Left lung (tissue), 10 donors: ENCODE data around the gene LYVE1. TPM values are rescaled to one million over a fixed set of nuclear protein-coding genes. Genes with fewer than 3 reads are reported as not detected.

Source experiments
- ATAC-seq: fragments of 200-7000 bp; cut with Tn5 transposase; one replicate; pipeline ENCODE4 v1.9.1; 2020; ENCODE audit warnings: moderate library complexity
- DNase-seq, 4 donors: peaks; one replicate each; pipeline ENCODE4 v3.0.0-alpha.2; 2013 to 2020
- H3K27ac ChIP-seq, 2 donors: fragments of 200-600 bp; sonication (generic) in 1 of 2; one replicate each; pipeline versions ENCODE4 v1.5.0 to v1.8.0; 2020 to 2021
- H3K27me3 ChIP-seq, 2 donors: fragments of 200-600 bp; sonication (generic) in 1 of 2; one replicate each; pipeline versions ENCODE4 v1.5.0 to v1.8.0; 2020 to 2021
- H3K36me3 ChIP-seq, 2 donors: fragments of 200-600 bp; sonication (generic) in 1 of 2; one replicate each; pipeline versions ENCODE4 v1.5.0 to v1.8.0; 2020 to 2021
- H3K4me1 ChIP-seq, 2 donors: fragments of 200-600 bp; one replicate each; pipeline ENCODE4 v1.8.0; 2021
- H3K4me3 ChIP-seq, 2 donors: fragments of 200-600 bp; sonication (generic) in 1 of 2; one replicate each; pipeline versions ENCODE4 v1.5.0 to v1.8.0; 2020 to 2021; ENCODE audit warnings: mild to moderate bottlenecking in 1 of 2
- H3K9me3 ChIP-seq, 2 donors: fragments of 200-600 bp; sonication (generic) in 1 of 2; one replicate each; pipeline versions ENCODE4 v1.5.0 to v1.8.0; 2020 to 2021
- intact Hi-C, 2 donors: fragments of 100-400 bp; cut with DNase I; formaldehyde crosslinking; loops; one replicate each; pipeline versions ENCODE4 v1.11.2 to v1.14.2; 2022
- polyA plus RNA-seq, 6 donors: library from polyadenylated mRNA; unstranded; fragments of 120-200 nt; gene quantifications; one replicate each; pipeline ENCODE4 v1.2.1, GENCODE V29; 2013; ENCODE audit not compliant: insufficient read length in 6 of 6
- total RNA-seq, 2 donors: library from RNA; stranded (reverse); fragmentation: NEBNext Ultra II Directional; extraction: Animal tissue kit (Norgen Biotek cat#: 25700); gene quantifications; one replicate each; pipeline ENCODE4 v1.2.1, GENCODE V29; 2021
- TF ChIP-seq, protein P1 (sequence below), 2 donors: fragments of 200-600 bp; sonication (generic) in 1 of 2; IDR thresholded peaks; one replicate each; pipeline versions ENCODE4 v1.5.0 to v1.8.0; 2021; ENCODE audit warnings: antibody characterized with exemption in 2 of 2
- donor health status: DM: no; HTN: yes; CAD: no.
- donor health status: DM: no; HTN: no; CAD: no.

The LYVE1 gene
- total and polyA plus RNA-seq, 8 donors = 40.5 to 219 (median 166) TPM

DNA sequence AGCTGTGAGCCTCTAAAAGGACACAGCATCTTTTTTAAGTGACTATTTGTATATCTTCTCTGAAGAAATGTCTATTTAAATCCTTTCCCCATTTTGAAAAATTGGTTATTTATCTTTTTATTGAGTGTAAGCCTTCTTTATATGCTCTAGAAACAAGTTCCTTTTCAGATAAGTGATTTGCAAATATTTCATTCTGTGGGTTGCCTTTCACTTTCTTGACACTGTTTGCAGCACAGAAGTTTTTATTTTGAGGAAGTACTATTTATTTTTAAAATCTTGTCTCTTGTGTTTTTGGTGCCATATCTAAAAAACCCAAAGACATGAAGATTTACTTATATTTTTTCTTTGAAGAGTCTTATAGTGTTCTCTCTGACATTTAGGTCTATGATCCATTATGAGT lies 40.1 kb upstream of the LYVE1 start:
- intact Hi-C loops = no loop called here
- Histone ChIP-seq H3K36me3 (no peaks in the 10 kb centered on the region), H3K9me3 (no peaks in the 10 kb centered on the region), H3K4me3 (no peak overlapping the region), H3K27ac (peak overlapping the region; percentile 28 to 95), H3K27me3 (no peaks in the 10 kb centered on the region), H3K4me1 (peaks cover 17 to 82% of the 10 kb centered on the region in 2 donors)
- TF ChIP-seq, protein P1, sequence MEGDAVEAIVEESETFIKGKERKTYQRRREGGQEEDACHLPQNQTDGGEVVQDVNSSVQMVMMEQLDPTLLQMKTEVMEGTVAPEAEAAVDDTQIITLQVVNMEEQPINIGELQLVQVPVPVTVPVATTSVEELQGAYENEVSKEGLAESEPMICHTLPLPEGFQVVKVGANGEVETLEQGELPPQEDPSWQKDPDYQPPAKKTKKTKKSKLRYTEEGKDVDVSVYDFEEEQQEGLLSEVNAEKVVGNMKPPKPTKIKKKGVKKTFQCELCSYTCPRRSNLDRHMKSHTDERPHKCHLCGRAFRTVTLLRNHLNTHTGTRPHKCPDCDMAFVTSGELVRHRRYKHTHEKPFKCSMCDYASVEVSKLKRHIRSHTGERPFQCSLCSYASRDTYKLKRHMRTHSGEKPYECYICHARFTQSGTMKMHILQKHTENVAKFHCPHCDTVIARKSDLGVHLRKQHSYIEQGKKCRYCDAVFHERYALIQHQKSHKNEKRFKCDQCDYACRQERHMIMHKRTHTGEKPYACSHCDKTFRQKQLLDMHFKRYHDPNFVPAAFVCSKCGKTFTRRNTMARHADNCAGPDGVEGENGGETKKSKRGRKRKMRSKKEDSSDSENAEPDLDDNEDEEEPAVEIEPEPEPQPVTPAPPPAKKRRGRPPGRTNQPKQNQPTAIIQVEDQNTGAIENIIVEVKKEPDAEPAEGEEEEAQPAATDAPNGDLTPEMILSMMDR (IDR thresholded peaks at IDR 0.05) = no peak
- ATAC-seq (no peak), DNase-seq (no peak)

DNA sequence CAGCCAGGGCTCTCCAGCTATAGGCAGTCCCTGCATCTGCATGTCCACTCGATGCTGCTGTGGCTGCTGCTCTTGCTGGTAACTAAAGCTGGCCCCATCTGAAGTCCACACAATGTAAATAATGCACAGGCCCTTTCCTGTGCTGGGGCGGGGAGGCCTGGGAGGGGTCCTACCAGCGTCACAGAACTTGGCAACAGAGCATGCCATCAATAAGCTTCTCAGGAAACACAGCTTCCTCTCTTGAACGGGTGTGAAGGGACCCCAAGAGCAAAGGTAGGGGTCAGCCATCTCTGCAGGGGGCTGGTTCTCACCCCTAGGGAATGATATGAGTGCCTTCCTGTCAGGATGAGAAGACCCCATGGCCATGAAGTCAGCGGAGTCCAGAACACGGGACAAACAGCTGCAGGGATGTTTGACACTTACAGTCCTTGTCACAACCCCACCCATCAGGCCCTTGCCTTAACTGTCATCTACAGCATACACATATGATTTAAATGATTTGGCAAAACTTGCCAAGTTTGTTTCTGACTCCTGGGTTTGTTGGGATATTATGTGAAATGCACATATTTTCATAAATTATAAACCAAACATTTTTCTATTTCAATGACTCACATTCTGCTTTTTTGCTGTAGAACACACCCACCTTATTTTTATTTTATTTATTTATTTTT lies 39.1 kb upstream of the LYVE1 start:
- TF ChIP-seq, protein P1 (IDR thresholded peaks at IDR 0.05) = no peak
- H3K36me3 ChIP-seq = no peaks in the 10 kb centered on the region
- peak overlapping the region in 1 of 2 donors; percentile 95 for H3K27ac ChIP-seq
- peak; percentile 13 for ATAC-seq
- intact Hi-C loops = no loop called here
- peaks cover 17 to 91% of the 10 kb centered on the region in 2 donors for H3K4me1 ChIP-seq
- DNase-seq = peak in 1 of 4 donors; percentile 48
- no peaks in the 10 kb centered on the region for H3K27me3 ChIP-seq
- H3K4me3 ChIP-seq = no peak overlapping the region
- H3K9me3 ChIP-seq = no peaks in the 10 kb centered on the region

DNA sequence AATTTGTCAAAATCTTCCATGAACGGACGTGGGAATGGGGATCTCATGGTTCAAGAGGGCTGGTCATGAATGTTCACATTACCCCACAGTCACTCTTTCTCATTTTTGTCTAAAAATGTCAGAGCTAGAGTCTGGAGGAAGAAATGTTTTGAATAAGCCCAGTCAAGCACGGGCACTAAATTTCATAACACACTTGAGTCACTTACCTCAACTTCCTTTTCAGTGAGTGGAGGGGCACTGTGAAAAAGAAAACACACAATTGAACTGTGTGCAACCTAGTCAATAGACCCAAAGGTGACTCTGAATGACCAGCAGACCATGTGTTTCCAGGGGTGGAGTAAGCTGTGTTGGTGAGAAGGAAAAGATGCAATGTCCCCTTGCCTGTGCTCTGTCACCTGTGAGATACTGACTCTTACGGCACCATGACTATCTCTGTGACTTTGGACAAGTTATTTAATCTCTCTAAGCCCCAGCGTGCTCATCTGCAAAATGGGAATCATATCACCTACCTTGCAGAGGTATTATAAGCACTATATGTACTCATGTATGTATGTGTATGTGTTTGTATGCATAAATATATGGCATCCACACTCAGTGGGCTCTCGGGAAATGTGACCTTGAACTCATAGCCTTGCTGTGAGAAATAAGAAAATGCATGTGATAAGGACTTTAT lies 38.2 kb upstream of the LYVE1 start:
- TF ChIP-seq, protein P1 (IDR thresholded peaks at IDR 0.05) = no peak
- Histone ChIP-seq H3K27ac (peak overlapping the region; percentile 81 to 95), H3K4me1 (peaks cover 17 to 93% of the 10 kb centered on the region in 2 donors), H3K9me3 (no peaks in the 10 kb centered on the region), H3K36me3 (no peaks in the 10 kb centered on the region), H3K27me3 (no peaks in the 10 kb centered on the region), H3K4me3 (peak overlapping the region in 1 of 2 donors; percentile 28)
- ATAC-seq = peak; percentile 71
- intact Hi-C loops = no loop called here
- no peak for DNase-seq

DNA sequence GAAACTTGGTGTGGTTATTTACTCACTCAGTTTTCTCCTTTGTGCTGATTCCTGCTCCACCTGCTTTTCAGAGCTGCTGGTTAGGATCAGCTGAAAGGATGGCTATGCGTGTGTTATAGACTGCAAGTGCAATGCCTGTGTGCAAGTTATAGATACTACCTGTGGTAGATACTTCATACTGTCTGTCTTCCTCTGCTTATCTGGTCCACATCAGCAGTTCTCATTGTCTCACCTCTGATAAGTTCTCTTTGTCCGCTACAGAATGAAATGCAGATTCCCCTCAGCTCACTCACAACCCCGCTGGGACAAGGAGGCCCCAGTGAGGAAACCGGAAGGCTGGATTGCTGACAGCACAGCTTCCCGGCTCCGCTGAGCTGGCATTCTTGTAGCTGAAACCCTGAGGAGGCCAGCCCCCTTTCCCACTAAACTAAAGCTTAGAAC lies 37.5 kb upstream of the LYVE1 start:
- DNase-seq = peak; percentile 34 to 91 (median 76)
- peak; percentile 77 for ATAC-seq
- Histone ChIP-seq H3K4me1 (peaks cover 17 to 95% of the 10 kb centered on the region in 2 donors), H3K9me3 (no peaks in the 10 kb centered on the region), H3K36me3 (no peaks in the 10 kb centered on the region), H3K27me3 (no peaks in the 10 kb centered on the region), H3K4me3 (peak overlapping the region in 1 of 2 donors; percentile 28), H3K27ac (peak overlapping the region; percentile 81 to 95)
- TF ChIP-seq, protein P1 (IDR thresholded peaks at IDR 0.05) = no peak
- intact Hi-C loops = no loop called here

DNA sequence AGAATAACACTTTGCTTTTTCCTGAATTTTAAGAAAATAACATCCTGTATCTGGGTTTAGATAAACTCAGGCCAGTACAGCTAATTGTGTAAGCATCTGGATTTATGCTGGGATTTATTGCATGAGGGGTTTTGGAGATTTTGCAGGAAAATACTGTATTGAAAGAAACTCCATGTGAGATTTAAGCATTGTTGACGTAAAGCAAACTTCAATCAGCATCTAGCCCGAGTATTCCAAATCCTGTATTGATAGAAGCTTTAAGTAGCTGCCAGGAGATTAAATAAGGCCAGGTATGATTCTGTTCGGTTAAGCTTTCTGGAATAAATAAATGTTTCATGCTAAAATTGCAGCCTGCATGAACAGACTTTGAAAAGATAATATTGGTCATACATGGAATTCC lies 36.3 kb upstream of the LYVE1 start:
- Histone ChIP-seq H3K27me3 (no peaks in the 10 kb centered on the region), H3K9me3 (no peaks in the 10 kb centered on the region), H3K36me3 (no peaks in the 10 kb centered on the region), H3K4me3 (no peak overlapping the region), H3K4me1 (peaks cover 17 to 99% of the 10 kb centered on the region in 2 donors), H3K27ac (peak overlapping the region in 1 of 2 donors; percentile 95)
- DNase-seq (no peak), ATAC-seq (no peak)
- TF ChIP-seq, protein P1 (IDR thresholded peaks at IDR 0.05) = no peak
- intact Hi-C loops = no loop called here
